NCI-H2196 (cell line): Measurements from ENCODE around the gene CCNA1.

Source experiments
- DNase-seq: peaks from one replicate; lab custom pipeline; 2025; ENCODE audit not compliant: unreplicated experiment; lab: John Stamatoyannopoulos, UW

CCNA1 gene

GRCh38 chr13:36453516-36453915 lies 21.2 kb downstream of the CCNA1 start:
- peak; percentile 2 for DNase-seq

GRCh38 chr13:36454121-36454520 lies 21.8 kb downstream of the CCNA1 start:
- DNase-seq, result no peak

- no peak for DNase-seq
Observed at GRCh38 chr13:36454987-36455386, 22.7 kb downstream of the CCNA1 start.

- DNase-seq, result no peak
Observed at GRCh38 chr13:36456577-36456976, 24.3 kb downstream of the CCNA1 start.

GRCh38 chr13:36461506-36461905 lies 29.2 kb downstream of the CCNA1 start:
- DNase-seq, result no peak

GRCh38 chr13:36475468-36475867 lies 43.2 kb downstream of the CCNA1 start:
- no peak for DNase-seq

- no peak for DNase-seq
Observed at GRCh38 chr13:36476661-36477060, 44.4 kb downstream of the CCNA1 start.

- DNase-seq, result no peak
Observed at GRCh38 chr13:36480726-36481427, 48.6 kb downstream of the CCNA1 start.

- DNase-seq, result no peak
Observed at GRCh38 chr13:36490055-36490454, 57.8 kb downstream of the CCNA1 start.
